Endothelial cell of umbilical vein (primary cell): ENCODE measurements around the gene FNDC3A. TPM values are rescaled to one million over a fixed set of nuclear protein-coding genes. Genes with fewer than 3 reads are reported as not detected.

Source experiments
- BruUV-seq: library from RNA; stranded (reverse); fragments of 400-500 nt; replicated peaks from 2 replicates; lab custom pipeline; 2021; lab: Mats Ljungman, UMichigan
- CTCF ChIA-PET: fragments of 300-600, 350-600 bp; sonication (Branson Sonifier 250); formaldehyde crosslinking; loops from one replicate; lab custom pipeline; 2021; ENCODE audit warnings: antibody characterized with exemption, inconsistent platforms; lab: Charles Lee
- POLR2A ChIA-PET: fragments of 300-600, 350-600 bp; sonication (Branson Sonifier 250); formaldehyde crosslinking; loops from one replicate; lab custom pipeline; 2021; ENCODE audit warnings: antibody characterized with exemption, inconsistent platforms; lab: Charles Lee
- DNase-seq: peaks from one replicate; pipeline ENCODE4 v3.0.0-alpha.2; 2011; ENCODE audit warnings: low read depth, low spot score
- FAIRE-seq: peaks from 2 replicates; lab custom pipeline; 2011; peaks lifted over from hg19 to GRCh38; lab: Jason Lieb, UNC
- H2AFZ ChIP-seq: 2 replicates; pipeline ENCODE4 v1.6.0; 2012; ENCODE audit warnings: low read depth, low read length, control low read depth, inconsistent platforms
- H3K27ac ChIP-seq: 2 replicates; pipeline ENCODE4 v1.5.1; 2011; ENCODE audit warnings: low read depth, mild to moderate bottlenecking, control low read depth, low read length, moderate library complexity; ENCODE audit not compliant: insufficient read depth
- H3K27me3 ChIP-seq, 2 experiments: 2 replicates each; pipeline versions ENCODE4 v1.6.0 to v1.6.1; 2011; ENCODE audit warnings: low read length in 2 of 2, mixed read lengths in 1 of 2; ENCODE audit not compliant: control insufficient read depth in 2 of 2, insufficient read depth in 2 of 2
- H3K36me3 ChIP-seq, 2 experiments: 2 replicates in 1 of 2; 3 replicates in 1 of 2; pipeline ENCODE4 v1.5.1; 2011; ENCODE audit warnings: low read length in 2 of 2, mild to moderate bottlenecking in 1 of 2, moderate library complexity in 1 of 2; ENCODE audit not compliant: control insufficient read depth in 2 of 2, insufficient read depth in 2 of 2; ENCODE audit errors: extremely low read depth in 1 of 2
- H3K4me1 ChIP-seq: 3 replicates; pipeline ENCODE4 v1.5.1; 2011; ENCODE audit warnings: mild to moderate bottlenecking, low read length; ENCODE audit not compliant: control insufficient read depth, insufficient read depth; ENCODE audit errors: extremely low read depth
- H3K4me2 ChIP-seq: 2 replicates; pipeline ENCODE4 v1.6.1; 2011; ENCODE audit warnings: low read length, control low read depth, mixed read lengths; ENCODE audit not compliant: insufficient read depth
- H3K4me3 ChIP-seq, 3 experiments: fragments of 200-600 bp in 1 of 3; sonication (generic), shearing (Covaris generic) in 1 of 3; replicated peaks in 1 of 3; 2 replicates each; pipeline ENCODE4 v1.5.1; 2011 to 2016; ENCODE audit warnings: control low read depth in 3 of 3, low read length in 3 of 3, mild to moderate bottlenecking in 2 of 3, inconsistent platforms in 1 of 3, low read depth in 1 of 3, moderate library complexity in 1 of 3; ENCODE audit not compliant: insufficient read depth in 1 of 3
- H3K79me2 ChIP-seq: 2 replicates; pipeline ENCODE4 v1.6.0; 2012; ENCODE audit warnings: low read length, inconsistent platforms; ENCODE audit not compliant: control insufficient read depth, insufficient read depth
- H3K9ac ChIP-seq: replicated peaks from 2 replicates; pipeline ENCODE3; 2011; ENCODE audit warnings: low read length, control low read depth; ENCODE audit not compliant: insufficient read depth; ENCODE audit errors: extremely low read depth
- H3K9me1 ChIP-seq: replicated peaks from 3 replicates; pipeline ENCODE4 v1.6.0; 2011; ENCODE audit warnings: mild to moderate bottlenecking, low read length; ENCODE audit not compliant: control insufficient read depth, insufficient read depth; ENCODE audit errors: extremely low read depth
- H3K9me3 ChIP-seq: replicated peaks from 2 replicates; pipeline ENCODE4 v1.5.1; 2012; ENCODE audit warnings: low read length, inconsistent platforms; ENCODE audit not compliant: control insufficient read depth, insufficient read depth
- H4K20me1 ChIP-seq: replicated peaks from 2 replicates; pipeline ENCODE3; 2011; ENCODE audit warnings: mild to moderate bottlenecking, low read length; ENCODE audit not compliant: control insufficient read depth, insufficient read depth; ENCODE audit errors: extremely low read depth
- CTCF ChIP-seq, 2 donors: IDR thresholded peaks; 1 replicate in 1 of 2; 2 replicates in 1 of 2; pipeline ENCODE4 v1.5.1; 2011; ENCODE audit warnings: low read length in 2 of 2, mild to moderate bottlenecking in 2 of 2, moderate library complexity in 2 of 2, control low read depth in 1 of 2, inconsistent platforms in 1 of 2, low read depth in 1 of 2; ENCODE audit not compliant: insufficient read depth in 1 of 2; ENCODE audit errors: extremely low read depth in 1 of 2
- EZH2 ChIP-seq: IDR thresholded peaks from 2 replicates; pipeline ENCODE4 v1.6.1; 2012; ENCODE audit warnings: borderline replicate concordance, low read depth, mild to moderate bottlenecking, moderate library complexity, low read length, inconsistent platforms; ENCODE audit not compliant: severe bottlenecking
- FOS ChIP-seq: IDR thresholded peaks from 2 replicates; pipeline ENCODE4 v1.6.1; 2011; ENCODE audit warnings: mild to moderate bottlenecking, low read length, moderate library complexity, borderline replicate concordance; ENCODE audit not compliant: insufficient read depth
- GATA2 ChIP-seq: IDR thresholded peaks from 2 replicates; pipeline ENCODE4 v1.7.0; 2011; ENCODE audit warnings: low read depth, mild to moderate bottlenecking, moderate library complexity, mixed read lengths, low read length; ENCODE audit not compliant: insufficient read length, insufficient read depth
- JUN ChIP-seq: IDR thresholded peaks from 2 replicates; pipeline ENCODE4 v1.6.1; 2011; ENCODE audit warnings: borderline replicate concordance, low read depth; ENCODE audit not compliant: insufficient read length, insufficient read depth
- MAX ChIP-seq: IDR thresholded peaks from 2 replicates; pipeline ENCODE4 v1.6.1; 2011; ENCODE audit not compliant: insufficient read depth, insufficient read length
- MYC ChIP-seq: IDR thresholded peaks from one replicate; pipeline ENCODE4 v1.6.1; 2011; ENCODE audit warnings: mild to moderate bottlenecking, low read depth, low read length
- POLR2A ChIP-seq: IDR thresholded peaks from 2 replicates; pipeline ENCODE4 v1.6.1; 2012; ENCODE audit warnings: low read depth, mild to moderate bottlenecking, control low read depth, low read length
- POLR2AphosphoS5 ChIP-seq: IDR thresholded peaks from 2 replicates; pipeline ENCODE4 v1.6.1; 2012; ENCODE audit warnings: low read depth, mild to moderate bottlenecking, control low read depth, low read length, moderate library complexity; ENCODE audit not compliant: insufficient read depth
- dilution Hi-C: fragments of 300-500 bp; cut with MboI; formaldehyde crosslinking; loops from one replicate; pipeline ENCODE4 v1.15.0; 2019; ENCODE audit warnings: low sequenced_read_pairs; ENCODE audit not compliant: extremely low pct_ligation_motif_present
- intact Hi-C: fragments of 100-400 bp; cut with micrococcal nuclease; formaldehyde crosslinking; loops from one replicate; pipeline ENCODE4 v1.10.0; 2022
- polyA plus RNA-seq, 4 experiments: library from polyadenylated mRNA; depleted of rRNA in 3 of 4; stranded (reverse) in 3 of 4; unstranded in 1 of 4; fragments of >200 nt; gene quantifications; 2 replicates each; pipeline versions ENCODE4 v1.2.1 to v1.2.3, GENCODE V29; 2011 to 2012; ENCODE audit warnings: missing spikeins in 1 of 4
- total RNA-seq: library from RNA; stranded (reverse); gene quantifications from 2 replicates; pipeline ENCODE4 v1.2.3, GENCODE V29; 2021

The FNDC3A gene
- total and polyA plus RNA-seq, 2 donors (not counting 3 experiments of a cell fraction or from before 2014, with no cell fraction given), result 26.3 to 50.8 TPM

DNA sequence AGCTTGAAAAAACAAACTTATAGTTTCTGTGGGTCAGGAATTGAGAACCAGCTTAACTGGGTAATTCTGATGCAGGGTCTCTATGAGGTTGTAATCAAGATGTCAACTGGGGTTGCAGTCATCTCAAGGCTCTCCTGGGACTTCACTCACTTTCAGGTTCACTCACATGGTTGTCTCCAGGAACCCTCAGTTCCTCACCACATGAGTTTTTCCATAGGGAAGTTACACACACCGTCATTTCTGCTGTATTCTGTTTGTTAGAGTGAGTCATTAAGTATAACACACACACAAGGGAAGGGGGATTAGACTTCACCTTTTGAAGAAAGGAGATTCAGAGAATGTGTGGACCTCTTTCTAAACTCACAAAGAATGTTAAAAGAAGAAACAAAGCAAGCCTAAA lies 209.6 kb downstream of the FNDC3A start:
- no peak overlapping the region for H3K4me2 ChIP-seq
- intact Hi-C loops, result no loop called here
- H3K36me3 ChIP-seq, result peaks cover 6 to 17% of the 10 kb centered on the region in 2 experiments
- BruUV-seq, result no TSS peak
- H3K79me2 ChIP-seq, result no peaks in the 10 kb centered on the region
- no peaks in the 10 kb centered on the region for H3K9me3 ChIP-seq
- no peak overlapping the region for H2AFZ ChIP-seq
- dilution Hi-C loops, result no loop called here
- H3K4me1 ChIP-seq, result peaks cover 17% of the 10 kb centered on the region
- H3K9me1 ChIP-seq, result peaks cover 3% of the 10 kb centered on the region
- DNase-seq, result peak; percentile 7
- no peak overlapping the region for H3K4me3 ChIP-seq
- ChIA-PET CTCF (interaction anchor here (0.9 kb wide), 1 partner anchor 19 kb away, joined by 3 read pairs; no protein-coding TSS in a partner anchor), POLR2A (no interaction called here)
- H4K20me1 ChIP-seq, result no peaks in the 10 kb centered on the region
- TF ChIP-seq JUN (no peak), POLR2AphosphoS5 (no peak), POLR2A (no peak), MYC (no peak), EZH2 (no peak), CTCF (IDR thresholded peaks at IDR 0.05; ENCODE audit: extremely low read depth in 1 of 2, insufficient read depth in 1 of 2, low read depth in 1 of 2, low read length in 2 of 2) (no peak), MAX (no peak), FOS (no peak), GATA2 (no peak)
- no peaks in the 10 kb centered on the region for H3K27me3 ChIP-seq
- FAIRE-seq, result no peak
- H3K9ac ChIP-seq, result no peak overlapping the region
- H3K27ac ChIP-seq, result no peak overlapping the region
